Retinal pigment epithelial cell (primary cell): ENCODE data around the gene ARGLU1.

ENCODE experiments used
- DNase-seq: peaks from one replicate; pipeline ENCODE4 v3.0.0-alpha.2; 2010; ENCODE audit warnings: low read depth
- H3K4me3 ChIP-seq: 2 replicates; pipeline ENCODE4 v1.5.1; 2011; ENCODE audit warnings: mild to moderate bottlenecking, low read length, control low read depth, moderate library complexity
- TF ChIP-seq, protein P1 (sequence below): conservative IDR thresholded peaks from 2 replicates; pipeline ENCODE4 v1.5.1; 2011; ENCODE audit warnings: low read depth, low read length, control low read depth, inconsistent platforms

Gene ARGLU1

DNA sequence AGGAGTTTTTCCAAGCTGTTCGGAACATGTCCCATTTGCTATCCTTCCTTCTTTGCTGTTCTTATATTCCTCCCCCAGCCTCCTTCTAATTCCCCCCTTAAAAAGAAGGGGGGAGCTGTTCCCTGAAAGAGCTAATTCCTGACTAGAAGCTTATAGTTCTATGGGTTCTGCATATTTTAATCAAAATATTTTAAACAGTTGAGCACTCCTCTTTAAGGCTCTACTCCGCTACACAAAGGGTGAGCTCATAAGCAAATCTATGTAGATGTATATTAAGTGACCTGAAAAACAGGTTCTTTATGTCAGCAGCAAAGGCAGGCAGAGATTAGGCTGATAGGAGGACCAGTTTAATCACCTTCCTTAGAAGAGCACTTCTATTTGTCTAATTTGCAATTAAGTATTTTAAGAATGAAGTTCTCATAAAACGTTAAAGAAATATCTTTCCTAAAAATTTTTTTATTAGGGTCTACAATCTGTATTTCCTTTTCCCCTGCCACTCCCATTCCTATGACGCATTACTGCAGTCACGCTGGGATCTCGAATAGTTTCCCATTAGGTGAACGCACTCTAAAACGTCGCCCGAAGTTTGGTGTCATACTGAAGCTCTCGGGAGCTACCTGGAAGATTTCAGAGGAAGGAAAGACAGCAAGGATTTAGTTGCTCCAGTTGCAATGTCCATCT lies 37.6 kb downstream of the ARGLU1 start:
- no peak for DNase-seq
- TF ChIP-seq, protein P1, sequence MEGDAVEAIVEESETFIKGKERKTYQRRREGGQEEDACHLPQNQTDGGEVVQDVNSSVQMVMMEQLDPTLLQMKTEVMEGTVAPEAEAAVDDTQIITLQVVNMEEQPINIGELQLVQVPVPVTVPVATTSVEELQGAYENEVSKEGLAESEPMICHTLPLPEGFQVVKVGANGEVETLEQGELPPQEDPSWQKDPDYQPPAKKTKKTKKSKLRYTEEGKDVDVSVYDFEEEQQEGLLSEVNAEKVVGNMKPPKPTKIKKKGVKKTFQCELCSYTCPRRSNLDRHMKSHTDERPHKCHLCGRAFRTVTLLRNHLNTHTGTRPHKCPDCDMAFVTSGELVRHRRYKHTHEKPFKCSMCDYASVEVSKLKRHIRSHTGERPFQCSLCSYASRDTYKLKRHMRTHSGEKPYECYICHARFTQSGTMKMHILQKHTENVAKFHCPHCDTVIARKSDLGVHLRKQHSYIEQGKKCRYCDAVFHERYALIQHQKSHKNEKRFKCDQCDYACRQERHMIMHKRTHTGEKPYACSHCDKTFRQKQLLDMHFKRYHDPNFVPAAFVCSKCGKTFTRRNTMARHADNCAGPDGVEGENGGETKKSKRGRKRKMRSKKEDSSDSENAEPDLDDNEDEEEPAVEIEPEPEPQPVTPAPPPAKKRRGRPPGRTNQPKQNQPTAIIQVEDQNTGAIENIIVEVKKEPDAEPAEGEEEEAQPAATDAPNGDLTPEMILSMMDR, result no peak
- H3K4me3 ChIP-seq, result no peak overlapping the region

DNA sequence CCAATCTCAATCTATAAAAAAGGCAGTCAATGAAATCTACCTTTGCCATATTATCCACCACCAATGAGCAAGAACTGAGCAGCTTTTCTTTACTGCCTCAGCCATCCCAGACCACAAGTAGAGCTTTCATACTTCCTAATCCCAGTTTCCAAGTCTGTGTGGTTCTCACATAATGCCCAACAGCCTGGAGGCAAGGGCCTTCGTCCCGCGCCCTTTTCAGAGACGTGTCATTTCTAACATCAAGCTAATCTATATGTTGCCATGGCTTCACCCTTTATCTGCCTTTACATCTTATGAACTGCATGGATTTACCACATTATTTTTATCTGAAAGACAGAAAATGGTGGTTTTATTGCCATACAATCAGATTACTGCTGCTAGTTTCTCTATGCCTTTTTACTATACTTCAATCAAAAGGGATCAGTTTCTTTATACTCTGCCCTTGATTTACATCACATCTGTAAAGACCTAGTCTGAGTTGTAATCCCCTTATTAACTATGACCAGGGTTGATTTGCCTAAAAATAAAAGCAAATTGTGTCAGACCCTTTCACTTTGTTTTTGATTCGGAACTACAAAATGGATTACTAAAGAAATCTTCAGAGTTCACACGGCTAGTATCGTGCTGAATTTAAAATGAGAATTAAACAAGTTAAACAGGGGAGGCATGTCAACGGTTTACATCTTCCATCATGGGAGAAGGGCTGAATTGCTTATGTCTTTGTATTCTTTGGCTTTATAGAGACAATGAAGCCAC lies 38.3 kb downstream of the ARGLU1 start:
- no peak for DNase-seq
- TF ChIP-seq, protein P1, result no peak
- no peak overlapping the region for H3K4me3 ChIP-seq

DNA sequence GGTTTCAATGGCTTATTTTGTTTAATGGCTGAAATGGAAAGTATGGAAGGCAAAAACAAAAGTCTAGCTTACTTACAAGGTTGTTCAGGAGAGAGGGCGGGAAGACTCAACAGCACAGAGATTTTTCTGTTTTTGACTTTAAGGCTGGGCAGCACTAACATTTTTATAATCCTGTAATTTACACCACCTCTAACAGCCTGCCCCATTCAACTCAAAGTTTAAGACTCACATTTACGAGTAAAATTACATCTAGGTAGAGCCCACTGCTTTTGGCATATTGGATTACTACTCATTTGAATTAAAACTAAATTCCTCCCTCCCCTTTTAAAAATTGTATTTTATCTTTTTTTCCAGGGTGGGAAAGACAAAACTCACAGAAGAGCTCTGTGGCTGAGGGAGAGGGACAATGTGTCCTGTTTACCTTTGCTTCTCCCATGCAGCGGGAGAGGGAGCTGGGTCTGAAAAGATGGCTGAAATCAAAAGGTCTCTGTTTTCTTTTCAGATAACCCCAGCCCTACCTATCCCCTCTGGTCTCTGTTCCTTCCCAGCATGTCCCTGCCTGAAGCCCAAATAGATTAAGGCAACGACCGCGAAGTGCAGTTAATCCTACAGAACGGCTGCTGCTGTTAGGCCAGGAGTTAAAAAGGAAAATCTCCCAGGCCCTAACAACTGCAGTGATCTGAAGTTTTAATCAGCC lies 39.1 kb downstream of the ARGLU1 start:
- H3K4me3 ChIP-seq, result no peak overlapping the region
- TF ChIP-seq, protein P1, result no peak
- DNase-seq, result no peak

GRCh38 chr13:106527826-106528225 lies 40.1 kb downstream of the ARGLU1 start:
- no peak overlapping the region for H3K4me3 ChIP-seq
- TF ChIP-seq, protein P1, result no peak
- DNase-seq, result no peak

- DNase-seq, result no peak
- TF ChIP-seq, protein P1, result no peak
- H3K4me3 ChIP-seq, result no peak overlapping the region
Measured at GRCh38 chr13:106527445-106527801, 40.5 kb downstream of the ARGLU1 start.

- no peak for DNase-seq
- no peak overlapping the region for H3K4me3 ChIP-seq
- TF ChIP-seq, protein P1, result no peak
Measured at GRCh38 chr13:106526738-106527444, 41.0 kb downstream of the ARGLU1 start.
